D721Med (cell line): ENCODE data around the gene PHETA1.
"Not testable (repeated sequence)": the region's sequence is repeated elsewhere in the genome, so short reads cannot be mapped to it uniquely, and the experiment has no call there.

ENCODE experiments used
- DNase-seq: peaks from one replicate; pipeline ENCODE4 v3.0.0; 2011; ENCODE audit warnings: low spot score; ENCODE audit not compliant: insufficient read length
- FAIRE-seq: peaks from 2 replicates; lab custom pipeline; 2011; peaks lifted over from hg19 to GRCh38; lab: Jason Lieb, UNC
- CTCF ChIP-seq: IDR thresholded peaks from 2 replicates; pipeline ENCODE4 v1.5.1; 2012; ENCODE audit warnings: mild to moderate bottlenecking, control low read depth; ENCODE audit not compliant: insufficient read depth; ENCODE audit errors: missing control alignments

The PHETA1 gene

GRCh38 chr12:111343181-111343580, 25.7 kb downstream of the PHETA1 start:
- DNase-seq: no peak
- TF ChIP-seq CTCF: no peak
- no peak for FAIRE-seq

- DNase-seq (no peak), FAIRE-seq (no peak)
- TF ChIP-seq CTCF: no peak
Observed at GRCh38 chr12:111342376-111342775, 26.5 kb downstream of the PHETA1 start.

- TF ChIP-seq CTCF: no peak
- FAIRE-seq (no peak), DNase-seq (no peak)
Observed at GRCh38 chr12:111341426-111342065, 27.3 kb downstream of the PHETA1 start.

- DNase-seq, FAIRE-seq: not testable (repeated sequence)
Observed at GRCh38 chr12:111340680-111341079, 28.2 kb downstream of the PHETA1 start.

- TF ChIP-seq CTCF: no peak
- DNase-seq (no peak), FAIRE-seq (no peak)
Observed at GRCh38 chr12:111340231-111340630, 28.7 kb downstream of the PHETA1 start.

- FAIRE-seq (no peak), DNase-seq (no peak)
- TF ChIP-seq CTCF: no peak
Observed at GRCh38 chr12:111339321-111339938, 29.5 kb downstream of the PHETA1 start.

- DNase-seq: no peak
- FAIRE-seq: no peak
- TF ChIP-seq CTCF: no peak
Observed at GRCh38 chr12:111338096-111338495, 30.8 kb downstream of the PHETA1 start.
